AG09309 (cell line): ENCODE measurements around the gene CREB3L2.

ENCODE experiments used
- DNase-seq: peaks from one replicate; pipeline ENCODE4 v3.0.0-alpha.2; 2010; ENCODE audit warnings: low read depth
- H3K4me3 ChIP-seq: 2 replicates; pipeline ENCODE4 v1.5.1; 2011; ENCODE audit warnings: mild to moderate bottlenecking, low read depth, low read length, moderate library complexity; ENCODE audit not compliant: control insufficient read depth
- CTCF ChIP-seq: IDR thresholded peaks from 2 replicates; pipeline ENCODE4 v1.5.1; 2011; ENCODE audit warnings: mild to moderate bottlenecking, low read depth, low read length, inconsistent platforms; ENCODE audit not compliant: insufficient read depth, control insufficient read depth; ENCODE audit errors: missing control alignments

The CREB3L2 gene

GRCh38 chr7:138025215-138026186 is 23.6 kb upstream of the CREB3L2 start:
- TF ChIP-seq CTCF: no peak
- DNase-seq: no peak
- no peak overlapping the region for H3K4me3 ChIP-seq

GRCh38 chr7:138024765-138025164 is 22.9 kb upstream of the CREB3L2 start:
- no peak for TF ChIP-seq CTCF
- DNase-seq: no peak

GRCh38 chr7:138024343-138024691 is 22.4 kb upstream of the CREB3L2 start:
- no peak for DNase-seq
- no peak for TF ChIP-seq CTCF
- H3K4me3 ChIP-seq: no peak overlapping the region

More at GRCh38 chr7:138024765-138025164, 22.9 kb upstream of the CREB3L2 start:
- no peak overlapping the region for H3K4me3 ChIP-seq

- no peak for DNase-seq
- TF ChIP-seq CTCF: no peak
- H3K4me3 ChIP-seq: no peak overlapping the region
These were observed 21.9 kb upstream of the CREB3L2 start for GRCh38 chr7:138023618-138024342.

GRCh38 chr7:138021889-138022288 is 20.0 kb upstream of the CREB3L2 start:
- no peak for TF ChIP-seq CTCF
- DNase-seq: no peak
- H3K4me3 ChIP-seq: no peak overlapping the region

- no peak overlapping the region for H3K4me3 ChIP-seq
- DNase-seq: no peak
- TF ChIP-seq CTCF: no peak
These were observed 16.1 kb upstream of the CREB3L2 start for GRCh38 chr7:138017992-138018391.
